Measurements from ENCODE around the gene ARHGAP23.

Gene ARHGAP23

DNA sequence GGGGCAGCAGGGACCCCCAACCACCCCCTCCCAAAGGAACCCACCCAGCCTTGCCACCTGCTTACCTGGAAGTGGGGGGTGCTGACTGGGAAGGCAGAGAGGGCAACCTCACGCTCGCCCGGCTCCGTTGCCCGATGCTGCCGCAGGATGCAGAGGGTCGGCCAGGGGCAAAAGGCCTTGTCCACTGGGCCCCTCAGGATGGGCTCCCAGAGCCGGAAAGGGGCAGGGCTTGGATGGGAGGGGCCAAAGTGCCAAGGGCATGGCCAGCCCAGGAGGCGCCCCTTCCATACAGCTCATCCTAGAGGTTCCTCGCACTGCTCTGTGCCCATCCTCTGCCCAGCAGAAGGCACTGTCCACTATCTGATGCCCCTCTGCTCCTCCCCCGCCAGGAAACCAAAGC lies 118.1 kb downstream of the ARHGAP23 start:
- no peak overlapping the region for H3K4me3 ChIP-seq (ENCODE audit: low read length, poor library complexity, severe bottlenecking)
- no peaks in the 10 kb centered on the region for H4K20me1 ChIP-seq (ENCODE audit: insufficient read depth, low read length, poor library complexity, severe bottlenecking)
- no peak overlapping the region for H3K9ac ChIP-seq (ENCODE audit: low read depth, low read length, poor library complexity, severe bottlenecking)
- H3F3A ChIP-seq (ENCODE audit: low read depth), result no peaks in the 10 kb centered on the region
- no peak overlapping the region for H3K4me2 ChIP-seq (ENCODE audit: low read depth, low read length, poor library complexity, severe bottlenecking)
- TF ChIP-seq EZH2phosphoT487 (IDR thresholded peaks at IDR 0.05; ENCODE audit: borderline replicate concordance), result no peak
- TF ChIP-seq, protein P1, sequence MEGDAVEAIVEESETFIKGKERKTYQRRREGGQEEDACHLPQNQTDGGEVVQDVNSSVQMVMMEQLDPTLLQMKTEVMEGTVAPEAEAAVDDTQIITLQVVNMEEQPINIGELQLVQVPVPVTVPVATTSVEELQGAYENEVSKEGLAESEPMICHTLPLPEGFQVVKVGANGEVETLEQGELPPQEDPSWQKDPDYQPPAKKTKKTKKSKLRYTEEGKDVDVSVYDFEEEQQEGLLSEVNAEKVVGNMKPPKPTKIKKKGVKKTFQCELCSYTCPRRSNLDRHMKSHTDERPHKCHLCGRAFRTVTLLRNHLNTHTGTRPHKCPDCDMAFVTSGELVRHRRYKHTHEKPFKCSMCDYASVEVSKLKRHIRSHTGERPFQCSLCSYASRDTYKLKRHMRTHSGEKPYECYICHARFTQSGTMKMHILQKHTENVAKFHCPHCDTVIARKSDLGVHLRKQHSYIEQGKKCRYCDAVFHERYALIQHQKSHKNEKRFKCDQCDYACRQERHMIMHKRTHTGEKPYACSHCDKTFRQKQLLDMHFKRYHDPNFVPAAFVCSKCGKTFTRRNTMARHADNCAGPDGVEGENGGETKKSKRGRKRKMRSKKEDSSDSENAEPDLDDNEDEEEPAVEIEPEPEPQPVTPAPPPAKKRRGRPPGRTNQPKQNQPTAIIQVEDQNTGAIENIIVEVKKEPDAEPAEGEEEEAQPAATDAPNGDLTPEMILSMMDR (conservative IDR thresholded peaks at IDR 0.05; ENCODE audit: low read length), result no peak
- H3K79me2 ChIP-seq (ENCODE audit: insufficient read depth, low read length), result no peaks in the 10 kb centered on the region
- no peak overlapping the region for H2AFZ ChIP-seq (ENCODE audit: low read length)
- H3K9me3 ChIP-seq (ENCODE audit: insufficient read depth, low read depth, low read length), result no peaks in the 10 kb centered on the region
- H3K36me3 ChIP-seq (ENCODE audit: insufficient read depth, low read length), result no peaks in the 10 kb centered on the region
- H3K4me1 ChIP-seq (ENCODE audit: insufficient read depth, low read length, poor library complexity, severe bottlenecking), result no peaks in the 10 kb centered on the region
- no peaks in the 10 kb centered on the region for H3K27me3 ChIP-seq (ENCODE audit: insufficient read depth, low read length, poor library complexity, severe bottlenecking)
- no peaks in the 10 kb centered on the region for H3K9me2 ChIP-seq (replicated peaks; ENCODE audit: low read depth, low read length)

DNA sequence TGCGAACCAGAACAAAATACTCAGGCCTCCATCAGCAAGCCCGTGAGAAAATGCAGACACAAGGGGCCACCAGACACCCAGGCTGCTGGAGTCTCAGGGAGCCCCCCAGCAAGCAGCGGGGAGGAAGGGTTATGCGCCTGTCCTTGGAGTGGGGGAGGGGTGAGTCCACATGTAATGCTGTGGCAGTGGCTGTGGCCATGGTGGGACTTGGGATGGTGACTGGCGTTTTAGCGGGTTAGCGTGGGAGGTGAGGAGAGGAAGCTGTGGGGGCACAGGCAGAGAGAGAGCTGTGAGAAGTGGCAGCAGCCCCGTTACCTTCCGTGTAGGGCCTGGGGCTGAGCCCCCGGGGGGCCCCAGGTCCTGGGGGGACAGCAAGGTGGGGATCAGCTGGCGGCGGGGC lies 119.2 kb downstream of the ARHGAP23 start:
- H3K4me1 ChIP-seq (ENCODE audit: insufficient read depth, low read length, poor library complexity, severe bottlenecking), result no peaks in the 10 kb centered on the region
- no peak overlapping the region for H3K4me3 ChIP-seq (ENCODE audit: low read length, poor library complexity, severe bottlenecking)
- no peaks in the 10 kb centered on the region for H3K27me3 ChIP-seq (ENCODE audit: insufficient read depth, low read length, poor library complexity, severe bottlenecking)
- H3K9ac ChIP-seq (ENCODE audit: low read depth, low read length, poor library complexity, severe bottlenecking), result no peak overlapping the region
- no peaks in the 10 kb centered on the region for H3K36me3 ChIP-seq (ENCODE audit: insufficient read depth, low read length)
- H2AFZ ChIP-seq (ENCODE audit: low read length), result no peak overlapping the region
- no peaks in the 10 kb centered on the region for H3K9me3 ChIP-seq (ENCODE audit: insufficient read depth, low read depth, low read length)
- H4K20me1 ChIP-seq (ENCODE audit: insufficient read depth, low read length, poor library complexity, severe bottlenecking), result no peaks in the 10 kb centered on the region
- H3K9me2 ChIP-seq (replicated peaks; ENCODE audit: low read depth, low read length), result no peaks in the 10 kb centered on the region
- H3K79me2 ChIP-seq (ENCODE audit: insufficient read depth, low read length), result no peaks in the 10 kb centered on the region
- no peak overlapping the region for H3K4me2 ChIP-seq (ENCODE audit: low read depth, low read length, poor library complexity, severe bottlenecking)
- TF ChIP-seq EZH2phosphoT487 (IDR thresholded peaks at IDR 0.05; ENCODE audit: borderline replicate concordance), result no peak
- TF ChIP-seq, protein P1 (conservative IDR thresholded peaks at IDR 0.05; ENCODE audit: low read length), result no peak
- no peaks in the 10 kb centered on the region for H3F3A ChIP-seq (ENCODE audit: low read depth)

DNA sequence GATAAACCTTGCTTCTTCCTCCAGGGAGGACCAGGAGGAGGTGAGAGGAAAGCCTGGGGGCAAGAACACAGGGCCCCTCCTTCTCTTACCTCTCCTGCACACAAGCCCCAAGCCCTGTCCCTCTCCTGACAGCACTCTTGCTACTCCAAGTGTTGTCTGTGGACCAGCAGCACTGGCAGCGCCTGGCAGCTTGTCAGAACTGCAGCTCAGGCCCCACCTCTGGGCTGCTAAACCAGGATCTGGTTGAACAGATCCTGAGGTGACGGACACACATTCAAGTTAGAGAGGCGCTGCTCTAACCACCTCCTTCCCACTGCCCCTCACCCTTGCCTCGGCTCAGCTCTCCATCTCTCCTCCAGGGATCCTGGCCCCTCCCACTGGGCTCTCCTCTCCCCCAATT lies 121.0 kb downstream of the ARHGAP23 start:
- Histone ChIP-seq H4K20me1 (ENCODE audit: insufficient read depth, low read length, poor library complexity, severe bottlenecking) (no peaks in the 10 kb centered on the region), H3K9ac (ENCODE audit: low read depth, low read length, poor library complexity, severe bottlenecking) (no peak overlapping the region), H3K27me3 (ENCODE audit: insufficient read depth, low read length, poor library complexity, severe bottlenecking) (no peaks in the 10 kb centered on the region), H3K4me3 (ENCODE audit: low read length, poor library complexity, severe bottlenecking) (no peak overlapping the region), H2AFZ (ENCODE audit: low read length) (no peak overlapping the region), H3K4me1 (ENCODE audit: insufficient read depth, low read length, poor library complexity, severe bottlenecking) (no peaks in the 10 kb centered on the region), H3K36me3 (ENCODE audit: insufficient read depth, low read length) (no peaks in the 10 kb centered on the region), H3K9me3 (ENCODE audit: insufficient read depth, low read depth, low read length) (no peaks in the 10 kb centered on the region), H3K79me2 (ENCODE audit: insufficient read depth, low read length) (no peaks in the 10 kb centered on the region), H3K9me2 (replicated peaks; ENCODE audit: low read depth, low read length) (no peaks in the 10 kb centered on the region), H3K4me2 (ENCODE audit: low read depth, low read length, poor library complexity, severe bottlenecking) (no peak overlapping the region), H3F3A (ENCODE audit: low read depth) (no peaks in the 10 kb centered on the region)
- TF ChIP-seq EZH2phosphoT487 (IDR thresholded peaks at IDR 0.05; ENCODE audit: borderline replicate concordance), result no peak
- TF ChIP-seq, protein P1 (conservative IDR thresholded peaks at IDR 0.05; ENCODE audit: low read length), result no peak
